CD4-positive, alpha-beta T cell treated with Interleukin-2 at 100 ng/mL for 4 hours (primary cell): Measurements from ENCODE around the gene CYP26C1.

Experiments
- DNase-seq: peaks from one replicate; pipeline ENCODE4 v3.0.0-alpha.2; 2020; ENCODE audit warnings: low spot score

The CYP26C1 gene

DNA sequence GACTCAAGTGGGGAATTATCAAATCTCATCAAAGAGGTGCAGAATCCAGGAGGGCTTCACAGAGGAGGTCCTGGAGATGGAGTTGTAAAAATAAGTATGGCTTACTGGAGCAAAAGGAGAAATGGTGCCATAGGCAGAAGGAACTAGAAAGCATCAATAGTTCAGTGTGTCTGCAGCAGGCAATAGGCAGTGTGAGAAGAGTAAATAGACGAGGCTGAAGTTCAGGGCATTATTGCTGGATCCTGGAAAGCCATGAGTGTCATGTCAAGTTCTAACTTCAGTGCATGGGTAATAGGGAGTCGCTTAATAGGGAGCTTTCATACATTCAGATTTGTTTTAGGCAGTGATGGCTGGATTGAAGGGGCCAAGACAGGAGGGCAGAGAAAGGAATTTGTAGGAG, 52.4 kb downstream of the CYP26C1 start:
- no peak for DNase-seq

DNA sequence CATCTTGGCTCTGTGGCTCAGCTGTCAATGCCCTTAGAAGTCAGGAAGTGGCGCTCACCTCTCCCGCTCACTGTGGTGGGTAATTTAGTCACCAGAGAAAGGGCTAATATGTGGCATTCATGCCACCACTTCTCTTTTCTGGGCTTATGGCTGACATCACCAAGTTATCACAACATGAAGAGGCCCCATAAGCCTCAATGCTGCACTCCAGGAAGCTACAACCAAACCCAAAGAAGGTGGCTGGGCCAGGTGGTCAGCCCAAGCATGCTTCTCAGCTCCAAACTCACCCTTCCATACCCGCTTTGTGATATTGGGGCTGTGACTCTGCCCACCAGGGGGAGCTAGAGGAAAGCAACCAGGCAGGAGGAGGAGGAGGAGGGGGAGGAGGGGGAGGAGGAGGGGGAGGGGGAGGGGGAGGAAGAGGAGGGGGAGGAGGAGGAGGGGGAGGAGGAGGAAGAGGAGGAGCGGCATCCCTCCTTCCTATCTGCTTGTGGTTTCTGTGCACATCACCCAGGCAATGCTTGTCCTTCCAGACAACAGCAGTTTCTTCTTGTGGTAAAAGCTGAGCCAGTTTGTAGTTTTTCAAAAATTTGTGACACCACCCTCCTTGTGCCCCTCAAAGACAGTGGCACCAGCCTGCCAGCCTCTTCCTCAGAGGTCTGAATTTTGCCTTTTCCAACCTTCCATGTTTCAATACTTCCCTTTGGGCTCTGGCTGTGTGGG, 55.2 kb downstream of the CYP26C1 start:
- DNase-seq, result peak; percentile 62
